HG02759 (cell line): ENCODE results near the gene PTPRD.
"Not testable (repeated sequence)": the region's sequence is repeated elsewhere in the genome, so short reads cannot be mapped to it uniquely, and the experiment has no call there.

Experiments
- ATAC-seq: cut with Tn5 transposase; IDR thresholded peaks from one replicate; pipeline ENCODE4 v1.9.1; 2021; ENCODE audit warnings: mild to moderate bottlenecking, moderate library complexity; ENCODE audit not compliant: unreplicated experiment

The PTPRD gene

GRCh38 chr9:8719833-8720486 is 1892.8 kb downstream of the PTPRD start:
- no peak for ATAC-seq

GRCh38 chr9:8718121-8718725 is 1894.6 kb downstream of the PTPRD start:
- no peak for ATAC-seq

- no peak for ATAC-seq
Observed at GRCh38 chr9:8717146-8717545, 1895.7 kb downstream of the PTPRD start.

GRCh38 chr9:8715788-8716187 is 1897.0 kb downstream of the PTPRD start:
- no peak for ATAC-seq

- ATAC-seq, result no peak
Observed at GRCh38 chr9:8713811-8714165, 1899.0 kb downstream of the PTPRD start.

GRCh38 chr9:8713149-8713810 is 1899.5 kb downstream of the PTPRD start:
- ATAC-seq, result no peak

GRCh38 chr9:8709731-8710130 is 1903.1 kb downstream of the PTPRD start:
- ATAC-seq, result no peak

- ATAC-seq, result no peak
Observed at GRCh38 chr9:8708728-8709127, 1904.1 kb downstream of the PTPRD start.

GRCh38 chr9:8706998-8707397 is 1905.8 kb downstream of the PTPRD start:
- ATAC-seq, result no peak

GRCh38 chr9:8706531-8706930 is 1906.3 kb downstream of the PTPRD start:
- ATAC-seq, result no peak

GRCh38 chr9:8705861-8706260 is 1906.9 kb downstream of the PTPRD start:
- ATAC-seq, result no peak

- ATAC-seq, result no peak
Observed at GRCh38 chr9:8703904-8704303, 1908.9 kb downstream of the PTPRD start.

- ATAC-seq, result no peak
Observed at GRCh38 chr9:8701904-8702303, 1910.9 kb downstream of the PTPRD start.

- ATAC-seq, result not testable (repeated sequence)
Observed at GRCh38 chr9:8697565-8697964, 1915.2 kb downstream of the PTPRD start.

GRCh38 chr9:8696516-8696915 is 1916.3 kb downstream of the PTPRD start:
- no peak for ATAC-seq

GRCh38 chr9:8694983-8695588 is 1917.7 kb downstream of the PTPRD start:
- no peak for ATAC-seq

- ATAC-seq, result no peak
Observed at GRCh38 chr9:8693464-8693863, 1919.3 kb downstream of the PTPRD start.

GRCh38 chr9:8686516-8686915 is 1926.3 kb downstream of the PTPRD start:
- no peak for ATAC-seq

- no peak for ATAC-seq
Observed at GRCh38 chr9:8685825-8686224, 1927.0 kb downstream of the PTPRD start.

- ATAC-seq, result no peak
Observed at GRCh38 chr9:8684978-8685708, 1927.7 kb downstream of the PTPRD start.

GRCh38 chr9:8683496-8683895 is 1929.3 kb downstream of the PTPRD start:
- ATAC-seq, result no peak
